Left lung (tissue), 10 donors: ENCODE results near the gene TECTB. TPM values are rescaled to one million over a fixed set of nuclear protein-coding genes. Genes with fewer than 3 reads are reported as not detected.
"Not testable (repeated sequence)": the region's sequence is repeated elsewhere in the genome, so short reads cannot be mapped to it uniquely, and the experiment has no call there.

Experiments used
- ATAC-seq: fragments of 200-7000 bp; cut with Tn5 transposase; one replicate; pipeline ENCODE4 v1.9.1; 2020; ENCODE audit warnings: moderate library complexity
- DNase-seq, 4 donors: peaks; one replicate each; pipeline ENCODE4 v3.0.0-alpha.2; 2013 to 2020
- H3K27ac ChIP-seq, 2 donors: fragments of 200-600 bp; sonication (generic) in 1 of 2; one replicate each; pipeline versions ENCODE4 v1.5.0 to v1.8.0; 2020 to 2021
- H3K27me3 ChIP-seq, 2 donors: fragments of 200-600 bp; sonication (generic) in 1 of 2; one replicate each; pipeline versions ENCODE4 v1.5.0 to v1.8.0; 2020 to 2021
- H3K36me3 ChIP-seq, 2 donors: fragments of 200-600 bp; sonication (generic) in 1 of 2; one replicate each; pipeline versions ENCODE4 v1.5.0 to v1.8.0; 2020 to 2021
- H3K4me1 ChIP-seq, 2 donors: fragments of 200-600 bp; one replicate each; pipeline ENCODE4 v1.8.0; 2021
- H3K4me3 ChIP-seq, 2 donors: fragments of 200-600 bp; sonication (generic) in 1 of 2; one replicate each; pipeline versions ENCODE4 v1.5.0 to v1.8.0; 2020 to 2021; ENCODE audit warnings: mild to moderate bottlenecking in 1 of 2
- H3K9me3 ChIP-seq, 2 donors: fragments of 200-600 bp; sonication (generic) in 1 of 2; one replicate each; pipeline versions ENCODE4 v1.5.0 to v1.8.0; 2020 to 2021
- intact Hi-C, 2 donors: fragments of 100-400 bp; cut with DNase I; formaldehyde crosslinking; loops; one replicate each; pipeline versions ENCODE4 v1.11.2 to v1.14.2; 2022
- polyA plus RNA-seq, 6 donors: library from polyadenylated mRNA; unstranded; fragments of 120-200 nt; gene quantifications; one replicate each; pipeline ENCODE4 v1.2.1, GENCODE V29; 2013; ENCODE audit not compliant: insufficient read length in 6 of 6
- total RNA-seq, 2 donors: library from RNA; stranded (reverse); fragmentation: NEBNext Ultra II Directional; extraction: Animal tissue kit (Norgen Biotek cat#: 25700); gene quantifications; one replicate each; pipeline ENCODE4 v1.2.1, GENCODE V29; 2021
- TF ChIP-seq, protein P1 (sequence below), 2 donors: fragments of 200-600 bp; sonication (generic) in 1 of 2; IDR thresholded peaks; one replicate each; pipeline versions ENCODE4 v1.5.0 to v1.8.0; 2021; ENCODE audit warnings: antibody characterized with exemption in 2 of 2
- donor health status: DM: no; HTN: yes; CAD: no.
- donor health status: DM: no; HTN: no; CAD: no.

The TECTB gene
- total and polyA plus RNA-seq, 8 donors = not detected

DNA sequence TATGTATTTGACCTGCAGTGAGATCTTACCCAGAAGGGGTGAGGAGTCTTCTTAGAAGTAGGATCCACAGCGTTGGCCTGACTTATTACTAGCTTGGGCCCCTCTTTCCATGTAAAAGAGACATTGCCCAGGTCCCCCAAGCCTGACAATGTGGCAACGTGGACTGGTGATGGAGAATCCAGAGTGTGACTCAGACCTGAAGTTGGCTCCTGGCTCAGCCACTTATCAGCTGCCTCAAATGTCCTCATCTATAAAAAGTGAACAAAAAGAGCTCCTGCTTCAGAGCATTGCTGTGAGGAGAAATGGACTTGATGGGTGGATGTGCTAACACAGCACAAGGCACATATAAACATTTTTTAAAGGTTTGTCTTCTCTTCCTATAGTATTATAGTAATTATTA is 35.4 kb upstream of the TECTB start:
- intact Hi-C loops = no loop called here
- Histone ChIP-seq H3K36me3 (no peaks in the 10 kb centered on the region), H3K4me3 (no peak overlapping the region), H3K27ac (no peak overlapping the region), H3K27me3 (no peaks in the 10 kb centered on the region), H3K4me1 (no peaks in the 10 kb centered on the region), H3K9me3 (peaks cover 0 to 24% of the 10 kb centered on the region in 2 donors)
- TF ChIP-seq, protein P1, sequence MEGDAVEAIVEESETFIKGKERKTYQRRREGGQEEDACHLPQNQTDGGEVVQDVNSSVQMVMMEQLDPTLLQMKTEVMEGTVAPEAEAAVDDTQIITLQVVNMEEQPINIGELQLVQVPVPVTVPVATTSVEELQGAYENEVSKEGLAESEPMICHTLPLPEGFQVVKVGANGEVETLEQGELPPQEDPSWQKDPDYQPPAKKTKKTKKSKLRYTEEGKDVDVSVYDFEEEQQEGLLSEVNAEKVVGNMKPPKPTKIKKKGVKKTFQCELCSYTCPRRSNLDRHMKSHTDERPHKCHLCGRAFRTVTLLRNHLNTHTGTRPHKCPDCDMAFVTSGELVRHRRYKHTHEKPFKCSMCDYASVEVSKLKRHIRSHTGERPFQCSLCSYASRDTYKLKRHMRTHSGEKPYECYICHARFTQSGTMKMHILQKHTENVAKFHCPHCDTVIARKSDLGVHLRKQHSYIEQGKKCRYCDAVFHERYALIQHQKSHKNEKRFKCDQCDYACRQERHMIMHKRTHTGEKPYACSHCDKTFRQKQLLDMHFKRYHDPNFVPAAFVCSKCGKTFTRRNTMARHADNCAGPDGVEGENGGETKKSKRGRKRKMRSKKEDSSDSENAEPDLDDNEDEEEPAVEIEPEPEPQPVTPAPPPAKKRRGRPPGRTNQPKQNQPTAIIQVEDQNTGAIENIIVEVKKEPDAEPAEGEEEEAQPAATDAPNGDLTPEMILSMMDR (IDR thresholded peaks at IDR 0.05) = no peak
- no peak for ATAC-seq
- no peak for DNase-seq

DNA sequence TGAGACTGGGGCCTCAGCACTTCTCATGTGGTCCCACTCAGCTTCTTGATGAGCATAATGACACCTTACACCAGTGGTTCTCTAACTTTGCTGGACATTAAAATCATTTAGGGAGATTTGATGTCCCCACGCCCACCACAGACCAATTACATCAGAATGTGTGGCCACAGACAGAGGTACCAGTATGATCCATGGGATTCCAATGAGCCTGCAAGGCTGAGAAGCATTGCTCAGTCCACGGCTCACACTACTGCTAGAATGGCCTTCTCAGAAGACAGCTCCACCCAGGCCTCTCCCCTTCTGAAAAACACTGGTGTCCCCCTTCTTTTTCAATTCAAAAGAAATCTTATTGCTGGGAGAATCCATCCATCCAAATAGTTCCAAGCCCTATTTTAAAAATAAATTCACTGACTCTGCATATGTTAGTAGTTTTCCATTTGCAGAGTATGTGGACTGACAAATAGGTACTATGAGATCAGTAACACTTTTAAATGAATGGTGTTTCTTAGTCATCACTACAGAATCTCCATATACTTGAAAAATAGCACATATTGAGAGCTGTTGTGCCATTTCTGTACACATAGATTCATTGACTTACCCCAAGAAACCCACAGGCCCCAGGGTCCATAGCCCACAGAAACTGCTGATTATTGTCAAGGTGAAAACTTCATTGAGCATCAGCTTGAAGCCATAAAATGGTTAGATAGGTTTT is 34.5 kb upstream of the TECTB start:
- ATAC-seq = no peak
- Histone ChIP-seq H3K27me3 (no peaks in the 10 kb centered on the region), H3K36me3 (no peaks in the 10 kb centered on the region), H3K27ac (no peak overlapping the region), H3K4me1 (no peaks in the 10 kb centered on the region), H3K4me3 (no peak overlapping the region), H3K9me3 (peaks cover 0 to 24% of the 10 kb centered on the region in 2 donors)
- no peak for DNase-seq
- TF ChIP-seq, protein P1 (IDR thresholded peaks at IDR 0.05) = no peak
- intact Hi-C loops = no loop called here

DNA sequence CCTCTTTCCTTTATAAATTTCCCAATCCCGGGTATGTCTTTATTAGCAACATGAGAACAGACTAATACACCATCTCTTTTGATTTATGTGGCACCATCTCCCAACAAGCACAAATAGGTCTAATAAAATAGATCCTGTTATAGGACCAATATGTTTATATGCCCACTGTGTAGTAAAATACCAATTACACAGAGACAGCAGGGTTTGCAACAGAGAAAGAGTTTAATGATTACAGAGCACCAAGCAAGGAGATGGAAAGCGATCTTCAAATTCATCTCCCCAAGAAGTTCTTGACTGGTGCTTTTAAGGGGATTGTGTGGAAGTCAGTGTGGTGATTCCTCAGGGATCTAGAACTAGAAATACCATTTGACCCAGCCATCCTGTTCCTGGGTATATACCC is 33.5 kb upstream of the TECTB start:
- H3K36me3 ChIP-seq = no peaks in the 10 kb centered on the region
- H3K27me3 ChIP-seq = no peaks in the 10 kb centered on the region
- ATAC-seq = no peak
- H3K9me3 ChIP-seq = peaks cover 0 to 24% of the 10 kb centered on the region in 2 donors
- TF ChIP-seq, protein P1 (IDR thresholded peaks at IDR 0.05) = no peak
- H3K27ac ChIP-seq = no peak overlapping the region
- no peaks in the 10 kb centered on the region for H3K4me1 ChIP-seq
- no peak overlapping the region for H3K4me3 ChIP-seq
- intact Hi-C loops = no loop called here
- no peak for DNase-seq

- no peaks in the 10 kb centered on the region for H3K36me3 ChIP-seq
- DNase-seq (no peak), ATAC-seq (no peak)
- intact Hi-C loops = no loop called here
- H3K4me3 ChIP-seq = no peak overlapping the region
- TF ChIP-seq, protein P1 (IDR thresholded peaks at IDR 0.05) = no peak
- no peak overlapping the region for H3K27ac ChIP-seq
- H3K9me3 ChIP-seq = peaks cover 0 to 24% of the 10 kb centered on the region in 2 donors
- H3K4me1 ChIP-seq = no peaks in the 10 kb centered on the region
- no peaks in the 10 kb centered on the region for H3K27me3 ChIP-seq
These were observed 32.6 kb upstream of the TECTB start for GRCh38 chr10:112250555-112250954.

GRCh38 chr10:112251238-112251637 is 32.0 kb upstream of the TECTB start:
- peaks cover 0 to 24% of the 10 kb centered on the region in 2 donors for H3K9me3 ChIP-seq
- H3K4me3 ChIP-seq, DNase-seq, H3K27me3 ChIP-seq, H3K27ac ChIP-seq, ATAC-seq, intact Hi-C loops, H3K4me1 ChIP-seq, H3K36me3 ChIP-seq: not testable (repeated sequence)

GRCh38 chr10:112258407-112258806 is 24.8 kb upstream of the TECTB start:
- ATAC-seq = no peak
- TF ChIP-seq, protein P1 (IDR thresholded peaks at IDR 0.05) = no peak
- Histone ChIP-seq H3K36me3 (no peaks in the 10 kb centered on the region), H3K9me3 (no peaks in the 10 kb centered on the region), H3K27ac (no peak overlapping the region), H3K4me3 (no peak overlapping the region), H3K4me1 (no peaks in the 10 kb centered on the region), H3K27me3 (no peaks in the 10 kb centered on the region)
- DNase-seq = no peak
- intact Hi-C loops = no loop called here
